IPS DF 19.7 (cell line): Measurements from ENCODE around the gene MBP.
"Not testable (repeated sequence)": the region's sequence is repeated elsewhere in the genome, so short reads cannot be mapped to it uniquely, and the experiment has no call there.

ENCODE experiments used
- DNase-seq: peaks from one replicate; pipeline ENCODE4 v3.0.0-alpha.2; 2013; ENCODE audit warnings: low read depth, low spot score

The MBP gene

DNA sequence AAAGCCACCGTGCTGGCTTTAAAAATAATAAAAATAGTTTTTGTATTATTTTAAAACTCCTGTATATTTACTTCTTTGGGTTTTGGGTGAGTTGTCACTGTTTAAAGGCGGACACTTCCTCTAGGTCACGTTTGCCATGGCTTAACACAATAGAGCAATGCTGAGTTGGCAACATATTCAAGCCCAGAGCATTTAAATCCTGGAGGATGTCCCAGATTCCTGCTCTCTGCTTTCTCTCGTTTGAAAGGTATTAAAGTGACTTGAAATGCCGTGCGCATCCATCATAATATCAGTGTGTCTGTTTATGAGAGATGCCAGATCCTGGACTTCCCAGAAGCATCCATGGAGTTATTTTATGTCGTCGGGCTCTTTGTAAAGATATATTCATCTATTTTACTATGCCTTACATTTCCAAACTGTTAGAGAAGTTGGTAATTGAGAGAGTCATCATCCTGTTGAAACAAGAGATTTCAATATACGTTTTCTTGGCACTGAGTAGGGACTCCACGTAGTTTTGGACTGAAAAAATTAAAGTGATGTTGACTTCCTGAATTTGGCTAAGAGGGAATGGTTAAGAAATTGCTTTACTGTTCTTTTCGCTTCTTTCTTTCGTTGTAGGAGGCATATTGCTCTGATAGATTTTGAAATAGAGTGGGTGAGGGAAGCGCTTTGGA, 159.6 kb downstream of the MBP start:
- no peak for DNase-seq

DNA sequence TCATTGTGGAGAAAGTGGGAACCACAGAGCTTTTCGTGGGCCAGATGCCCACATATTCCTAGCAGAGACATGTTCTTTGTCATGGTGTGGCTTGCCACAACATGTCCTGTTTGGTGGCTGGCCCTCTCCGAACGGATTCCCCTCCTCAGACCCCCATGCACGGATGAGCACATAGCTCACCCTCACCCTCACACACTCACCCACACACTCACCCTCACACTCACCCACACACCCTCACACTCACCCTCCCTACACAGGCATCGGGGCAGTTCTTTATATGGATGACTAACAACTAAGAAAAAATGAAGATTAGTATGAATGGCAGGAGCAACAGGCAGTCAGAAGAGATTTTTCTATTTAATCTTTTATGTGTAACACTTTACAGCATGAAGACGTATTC, 160.3 kb downstream of the MBP start:
- DNase-seq = no peak

DNA sequence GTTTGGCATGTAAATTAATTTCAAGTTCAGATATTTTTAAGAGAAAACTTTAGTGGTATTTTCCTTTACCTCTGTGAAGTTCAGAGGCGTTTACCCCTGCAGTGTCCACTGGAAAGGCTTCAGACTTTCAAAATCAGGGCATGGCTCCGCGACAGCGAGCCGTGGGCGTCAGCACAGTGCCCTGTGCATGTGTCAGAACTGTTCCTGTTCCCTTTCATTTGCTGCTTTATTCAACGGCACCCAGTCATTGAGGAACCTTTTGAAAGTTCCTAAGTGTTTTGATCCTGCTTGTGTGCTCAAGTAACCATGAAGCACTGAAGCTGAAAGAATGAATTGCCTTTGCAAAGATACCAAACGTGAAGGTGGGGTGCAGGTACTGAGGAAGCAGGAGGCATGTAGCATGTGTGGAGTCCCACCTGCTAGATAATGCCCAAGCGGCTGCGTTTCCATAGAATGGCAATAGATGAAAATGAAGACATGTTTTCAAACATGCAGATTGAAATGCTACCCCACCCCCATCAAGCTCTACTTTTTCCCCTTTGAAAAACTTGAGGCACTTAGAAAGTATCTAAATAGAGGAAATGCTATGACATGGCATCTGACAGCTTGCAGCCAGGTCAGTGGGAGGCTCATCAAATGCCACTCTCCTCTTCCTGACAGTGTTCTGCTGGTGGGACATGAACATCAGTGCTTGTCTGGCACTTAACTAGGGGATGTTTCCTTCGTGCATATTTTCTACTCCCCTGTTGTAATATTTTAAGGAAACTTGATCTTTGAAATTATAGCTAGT, 161.6 kb downstream of the MBP start:
- DNase-seq = no peak

DNA sequence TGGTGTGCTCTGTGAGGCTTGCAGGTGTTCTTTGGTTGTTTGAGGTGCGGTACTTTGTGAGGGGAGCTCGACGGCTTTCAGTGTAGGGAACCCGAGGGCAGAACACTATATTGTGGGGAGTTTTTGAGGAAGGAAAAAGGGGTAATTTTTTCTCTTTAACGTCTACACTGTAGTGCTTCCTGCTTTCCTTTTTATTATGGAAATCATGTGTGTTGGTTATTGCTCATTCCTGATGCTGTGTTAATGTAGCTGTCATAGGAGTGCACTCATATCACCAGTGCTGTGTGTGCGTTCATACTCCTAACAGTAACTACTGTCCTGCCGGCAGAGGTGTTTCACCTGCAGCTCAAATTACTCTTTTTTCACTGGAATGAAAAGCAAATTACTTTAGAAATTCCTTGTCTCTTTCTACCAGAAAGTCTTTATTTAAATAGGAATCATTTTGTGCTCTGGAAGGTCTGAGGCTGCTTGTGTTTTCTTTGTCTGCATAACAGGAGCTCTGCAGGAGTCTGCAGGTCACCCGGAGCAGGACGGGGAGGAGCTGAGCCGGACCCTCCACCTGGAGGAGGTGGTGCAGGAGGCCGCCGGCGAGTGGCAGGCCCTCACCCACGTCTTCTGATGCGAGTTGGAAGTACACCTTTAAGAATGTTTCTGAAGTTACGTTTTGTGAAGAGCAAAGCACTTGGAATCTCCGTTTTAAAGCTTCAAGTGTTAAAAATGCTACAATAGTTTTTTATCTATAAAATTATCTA, 164.7 kb downstream of the MBP start:
- DNase-seq = peak; percentile 78

DNA sequence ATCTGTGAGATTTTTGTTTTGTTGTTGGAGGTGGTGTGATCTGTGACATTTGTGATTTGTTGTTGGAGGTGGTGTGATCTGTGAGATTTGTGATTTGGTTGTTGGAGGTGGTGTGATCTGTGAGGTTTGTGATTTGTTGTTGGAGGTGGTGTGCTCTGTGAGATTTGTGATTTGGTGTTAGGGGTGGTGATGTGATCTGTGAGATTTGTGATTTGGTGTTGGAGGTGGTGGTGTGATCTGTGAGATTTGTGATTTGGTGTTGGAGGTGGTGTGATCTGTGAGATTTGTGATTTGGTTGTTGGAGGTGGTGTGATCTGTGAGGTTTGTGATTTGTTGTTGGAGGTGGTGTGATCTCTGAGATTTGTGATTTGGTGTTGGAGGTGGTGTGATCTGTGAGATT, 165.3 kb downstream of the MBP start:
- DNase-seq = not testable (repeated sequence)

DNA sequence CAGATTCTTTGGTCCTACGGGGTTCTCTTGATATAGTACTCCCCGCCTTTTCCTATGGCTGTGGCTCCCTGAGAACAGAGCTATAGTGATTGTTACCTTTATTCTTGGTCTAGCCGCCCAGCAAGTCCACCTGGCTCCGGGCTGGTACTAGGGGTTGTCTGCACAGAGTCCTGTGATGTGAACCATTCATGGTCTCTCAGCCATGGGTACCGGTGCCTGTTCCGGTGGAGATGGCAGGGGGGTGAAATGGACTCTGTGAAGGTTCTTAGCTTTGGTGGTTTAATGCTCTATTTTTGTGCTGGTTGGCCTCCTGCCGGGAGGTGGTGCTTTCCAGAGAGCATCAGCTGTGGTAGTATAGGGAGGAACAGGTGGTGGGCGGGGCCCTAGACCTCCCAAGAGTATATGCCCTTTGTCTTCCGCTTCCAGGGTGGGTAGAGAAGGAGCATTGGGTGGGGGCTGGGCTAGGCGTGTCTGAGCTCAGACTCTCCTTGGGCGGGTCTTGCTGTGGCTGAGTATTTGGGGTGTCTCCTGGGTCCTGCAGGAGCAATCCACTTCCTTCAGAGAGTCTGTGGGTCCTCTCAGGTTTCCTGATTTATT, 166.9 kb downstream of the MBP start:
- DNase-seq = not testable (repeated sequence)

DNA sequence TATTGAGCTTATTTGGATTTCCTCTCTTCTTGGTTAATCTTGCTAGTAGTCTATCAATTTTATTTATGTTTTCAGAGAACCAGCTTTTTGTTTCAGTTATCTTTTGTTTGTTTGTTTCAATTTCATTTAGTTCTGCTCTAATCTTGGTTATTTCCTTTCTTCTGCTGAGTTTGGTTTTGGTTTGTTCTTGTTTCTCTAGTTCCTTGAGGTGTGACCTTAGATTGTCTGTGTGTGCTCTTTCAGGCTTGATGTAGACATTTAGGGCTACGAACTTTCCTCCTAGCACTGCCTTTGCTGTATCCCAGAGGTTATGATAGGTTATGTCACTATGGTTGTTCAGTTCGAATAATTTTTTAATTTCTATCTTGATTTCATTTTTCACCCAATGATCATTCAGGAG, 168.6 kb downstream of the MBP start:
- no peak for DNase-seq

DNA sequence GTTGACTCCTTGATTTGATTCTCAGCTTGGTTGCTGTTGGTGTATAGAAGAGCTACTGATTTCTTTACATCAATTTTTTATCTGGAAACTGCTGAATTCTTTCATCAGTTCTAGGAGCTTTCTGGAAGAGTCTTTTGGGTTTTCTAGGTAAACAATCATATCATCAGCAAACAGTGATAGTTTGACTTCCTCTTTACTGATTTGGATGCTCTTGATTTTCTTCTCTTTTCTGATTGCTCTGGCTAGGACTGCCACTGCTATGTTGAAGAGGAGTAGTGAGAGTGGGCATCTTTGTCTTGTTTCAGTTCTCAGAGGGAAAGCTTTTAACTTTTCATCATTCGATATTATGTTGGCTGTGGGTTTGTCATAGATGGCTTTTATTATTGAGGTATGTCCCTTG, 169.7 kb downstream of the MBP start:
- no peak for DNase-seq

DNA sequence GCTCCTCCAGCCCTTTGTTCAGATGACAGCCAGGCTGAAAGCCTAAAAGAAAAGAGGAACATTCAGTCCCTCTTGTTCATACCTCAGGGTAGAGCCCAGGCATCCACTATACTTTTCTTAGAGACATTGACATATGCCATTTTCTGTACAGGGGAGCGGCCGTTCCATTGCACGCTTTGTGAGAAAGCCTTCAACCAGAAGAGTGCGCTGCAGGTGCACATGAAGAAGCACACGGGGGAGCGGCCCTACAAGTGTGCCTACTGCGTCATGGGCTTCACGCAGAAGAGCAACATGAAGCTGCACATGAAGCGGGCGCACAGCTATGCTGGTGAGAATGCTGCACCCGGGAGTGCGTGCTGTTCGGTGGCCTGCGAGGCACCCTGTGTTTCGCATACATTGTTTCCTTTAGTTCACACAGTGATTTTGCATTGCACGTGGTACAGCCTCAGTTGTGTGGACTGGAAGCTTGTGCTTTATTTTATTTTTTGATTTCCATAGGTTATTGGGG, 172.0 kb downstream of the MBP start:
- DNase-seq = no peak

DNA sequence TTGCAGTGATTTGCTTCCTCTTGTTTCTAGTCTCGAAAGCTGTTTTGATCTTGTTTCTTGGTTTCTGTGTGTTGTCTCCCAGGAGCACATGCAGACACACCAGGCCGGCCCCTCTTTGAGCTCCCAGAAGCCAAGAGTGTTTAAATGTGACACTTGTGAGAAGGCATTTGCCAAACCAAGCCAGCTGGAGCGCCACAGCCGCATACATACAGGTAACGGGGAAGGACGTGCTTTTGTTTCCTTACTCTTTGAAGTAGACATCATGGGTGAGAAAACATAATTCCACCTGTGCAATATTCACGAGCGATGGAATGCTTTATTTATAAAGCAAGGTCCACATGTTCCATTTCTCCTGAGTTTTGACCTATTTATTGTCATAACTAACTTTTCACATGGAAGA, 173.0 kb downstream of the MBP start:
- DNase-seq = no peak

DNA sequence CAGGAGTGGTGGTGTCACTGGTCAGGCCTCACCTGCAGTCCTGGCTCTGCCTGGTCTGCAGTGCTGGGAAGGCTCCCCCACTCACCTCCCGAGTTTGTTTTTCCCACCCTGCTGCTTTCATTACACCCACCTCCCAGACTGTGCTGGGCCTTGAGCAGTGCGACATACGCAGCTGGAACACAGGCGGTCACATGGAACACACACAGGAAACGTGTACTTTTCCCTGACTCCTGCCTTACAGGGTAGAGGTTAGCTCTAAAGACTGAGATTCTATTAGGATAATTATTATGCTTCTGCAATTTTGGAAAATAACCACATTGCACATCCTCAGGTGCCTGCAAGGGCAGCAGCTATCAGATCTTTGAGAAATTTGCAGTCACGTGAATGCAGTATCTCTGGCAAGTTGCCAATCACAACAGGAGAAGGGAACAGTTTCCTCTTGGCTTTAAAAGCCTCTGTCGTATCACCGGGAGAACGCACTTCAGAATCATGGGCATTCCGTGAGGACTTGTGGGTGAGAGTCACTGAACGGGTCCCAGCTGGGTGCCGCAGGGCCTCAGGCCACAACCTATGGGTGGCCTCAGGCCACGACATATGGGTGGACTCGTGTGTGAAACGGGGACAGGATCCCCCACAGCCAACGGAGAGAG, 173.8 kb downstream of the MBP start:
- no peak for DNase-seq

DNA sequence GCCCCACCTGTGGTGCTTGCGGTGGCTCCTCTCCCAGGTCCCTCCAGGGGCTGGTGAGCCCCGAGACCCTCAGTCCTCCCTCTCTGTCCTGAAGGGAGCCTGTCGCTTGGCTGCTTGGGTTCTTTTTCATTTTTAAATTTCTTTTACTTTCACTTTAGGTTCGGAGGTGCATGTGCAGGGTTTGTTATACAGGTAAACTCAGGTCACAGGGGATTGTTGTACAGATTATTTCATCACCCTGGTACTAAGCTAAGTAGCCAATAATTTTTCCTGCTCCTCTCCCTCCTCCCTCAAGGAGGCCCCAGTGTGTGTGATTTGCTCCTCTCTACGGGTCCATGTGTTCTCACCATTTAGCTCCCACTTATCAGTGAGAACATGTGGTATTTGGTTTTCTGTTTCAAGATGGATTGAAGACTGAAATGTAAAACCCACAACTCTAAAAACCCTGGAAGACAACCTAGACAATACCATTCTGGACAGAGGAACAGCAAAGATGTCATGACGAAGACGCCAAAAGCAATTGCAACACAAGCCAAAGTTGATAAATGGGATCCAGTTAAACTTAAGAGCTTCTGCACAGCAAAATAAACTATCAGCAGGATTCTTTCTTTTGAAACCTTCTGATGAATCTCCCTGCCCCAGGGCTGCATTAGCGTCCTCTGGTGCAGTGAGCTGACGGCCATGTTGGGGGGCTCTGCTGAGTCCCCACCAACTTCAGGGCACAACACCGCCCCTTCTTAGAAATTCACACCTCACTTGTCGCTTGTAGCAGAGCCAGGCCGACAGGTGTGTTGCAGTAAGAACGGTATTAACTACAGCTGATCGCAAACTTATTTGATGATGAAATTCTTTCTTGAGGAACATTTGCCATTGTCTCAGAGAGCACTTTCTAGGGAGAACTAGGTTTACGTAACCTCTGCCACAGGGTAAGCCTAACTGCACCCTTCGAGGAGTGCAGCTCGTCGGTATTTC, 174.9 kb downstream of the MBP start:
- no peak for DNase-seq

DNA sequence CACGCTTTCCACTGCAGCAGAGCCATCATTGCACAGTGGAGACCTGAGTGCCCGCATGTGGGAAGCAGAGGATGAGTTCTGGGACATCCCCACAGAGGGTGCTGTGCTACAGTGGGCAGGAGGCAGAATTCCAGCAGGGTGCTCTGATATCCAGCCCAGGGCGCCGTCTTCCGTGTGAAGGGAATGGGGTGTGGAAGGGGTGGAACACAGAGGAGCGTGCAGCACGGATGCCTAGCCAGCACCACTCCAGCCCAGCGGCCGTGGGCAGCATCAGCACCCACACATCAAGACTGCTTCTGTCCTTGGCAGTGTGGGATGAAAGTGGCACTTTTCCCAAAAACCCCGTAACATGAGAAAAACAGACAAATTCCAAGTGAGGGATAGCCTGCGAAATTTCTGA, 175.9 kb downstream of the MBP start:
- DNase-seq = no peak

DNA sequence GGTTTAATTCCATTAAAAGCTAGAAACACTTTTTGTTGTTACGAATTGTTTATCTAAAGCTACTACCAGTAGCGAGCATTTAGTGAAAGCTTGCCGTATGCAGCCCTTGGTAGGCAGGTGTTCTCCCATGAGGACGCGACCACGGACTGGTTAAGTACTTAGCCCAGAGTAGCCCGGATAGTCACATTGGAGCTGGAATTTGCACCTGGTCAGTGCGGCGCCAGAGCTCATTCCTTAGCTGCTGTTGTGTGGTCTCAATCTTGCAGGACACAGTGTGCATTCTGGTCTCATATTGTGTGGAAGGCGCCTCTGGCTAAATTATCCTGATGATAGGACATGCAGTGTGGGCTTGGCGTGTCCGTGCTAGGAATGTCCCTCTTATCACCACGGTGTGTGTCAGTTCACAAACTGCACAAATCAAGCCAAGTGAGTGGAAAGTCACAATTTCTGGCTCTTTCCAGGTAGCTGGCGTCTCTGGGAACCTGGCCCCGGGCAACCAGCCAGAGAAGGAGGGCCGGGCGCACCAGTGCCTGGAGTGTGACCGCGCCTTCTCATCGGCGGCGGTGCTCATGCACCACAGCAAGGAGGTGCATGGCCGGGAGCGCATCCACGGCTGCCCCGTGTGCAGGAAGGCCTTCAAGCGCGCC, 176.9 kb downstream of the MBP start:
- DNase-seq = no peak

DNA sequence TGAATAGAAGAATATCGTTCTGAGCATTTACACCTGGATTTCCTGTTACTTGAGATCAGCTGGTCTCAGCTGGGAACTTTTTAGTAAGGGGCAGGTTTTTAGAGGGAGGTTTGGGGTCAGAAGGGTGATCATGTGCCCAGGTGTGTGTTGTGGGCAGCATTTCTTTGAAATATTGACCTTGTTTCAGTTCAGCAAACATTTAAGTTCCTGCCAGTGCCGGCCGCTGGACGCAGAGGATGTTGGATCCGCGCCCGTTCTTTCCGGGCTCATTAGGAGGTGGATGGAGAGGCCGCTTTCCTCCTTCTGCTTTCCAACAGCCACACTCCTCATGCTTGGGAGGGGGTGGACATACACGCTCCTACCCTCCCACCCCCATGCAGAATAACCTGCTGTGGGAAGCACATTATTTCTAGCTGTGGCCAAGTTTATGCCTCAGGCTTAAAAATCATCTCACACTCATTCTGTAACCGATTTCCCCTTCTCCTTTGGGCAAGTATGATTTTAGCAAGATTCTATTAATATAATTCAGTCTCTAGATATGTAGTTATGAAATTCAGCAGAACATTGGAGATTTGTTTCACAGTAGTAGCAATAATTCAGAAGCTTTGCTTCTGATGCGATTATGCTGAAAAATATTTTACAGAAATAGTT, 178.9 kb downstream of the MBP start:
- no peak for DNase-seq

DNA sequence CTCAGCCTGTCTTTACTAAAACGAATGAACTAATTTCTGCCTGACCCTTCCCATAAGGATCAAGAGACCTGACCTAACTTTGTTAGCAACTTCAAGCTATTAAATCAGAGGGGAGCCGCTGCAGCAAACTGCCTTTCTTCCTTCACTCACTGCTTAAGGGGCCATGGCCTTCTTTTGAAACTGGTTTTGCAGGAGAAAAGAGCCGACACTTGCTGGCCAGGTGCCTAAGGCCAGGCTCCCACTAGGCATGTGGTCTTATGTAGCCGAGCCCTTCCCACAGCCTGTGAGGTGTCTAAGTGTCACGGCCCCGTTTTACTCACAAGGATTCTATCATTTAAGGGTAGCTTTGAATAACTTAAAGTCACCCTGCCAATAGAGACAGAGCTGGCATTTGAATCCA, 179.4 kb downstream of the MBP start:
- no peak for DNase-seq

DNA sequence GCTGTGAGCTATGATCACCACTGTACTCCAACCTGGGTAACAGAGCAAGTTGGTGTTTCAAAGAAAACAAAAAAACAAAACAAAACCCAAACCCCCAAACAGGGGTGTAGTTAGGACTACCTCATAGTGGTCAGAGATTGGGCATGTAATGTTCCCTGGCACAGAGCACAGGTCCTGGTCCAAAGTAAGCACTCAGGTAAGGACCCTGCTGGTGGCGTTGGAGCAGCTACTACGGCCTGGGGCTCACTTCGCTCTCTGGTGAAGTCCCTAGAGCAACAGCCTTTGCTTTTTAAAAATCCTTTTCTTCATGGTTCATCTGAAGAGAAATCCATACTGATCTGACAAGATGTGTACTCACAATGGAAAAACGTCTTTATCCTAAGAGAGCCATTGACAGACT, 179.8 kb downstream of the MBP start:
- no peak for DNase-seq

DNA sequence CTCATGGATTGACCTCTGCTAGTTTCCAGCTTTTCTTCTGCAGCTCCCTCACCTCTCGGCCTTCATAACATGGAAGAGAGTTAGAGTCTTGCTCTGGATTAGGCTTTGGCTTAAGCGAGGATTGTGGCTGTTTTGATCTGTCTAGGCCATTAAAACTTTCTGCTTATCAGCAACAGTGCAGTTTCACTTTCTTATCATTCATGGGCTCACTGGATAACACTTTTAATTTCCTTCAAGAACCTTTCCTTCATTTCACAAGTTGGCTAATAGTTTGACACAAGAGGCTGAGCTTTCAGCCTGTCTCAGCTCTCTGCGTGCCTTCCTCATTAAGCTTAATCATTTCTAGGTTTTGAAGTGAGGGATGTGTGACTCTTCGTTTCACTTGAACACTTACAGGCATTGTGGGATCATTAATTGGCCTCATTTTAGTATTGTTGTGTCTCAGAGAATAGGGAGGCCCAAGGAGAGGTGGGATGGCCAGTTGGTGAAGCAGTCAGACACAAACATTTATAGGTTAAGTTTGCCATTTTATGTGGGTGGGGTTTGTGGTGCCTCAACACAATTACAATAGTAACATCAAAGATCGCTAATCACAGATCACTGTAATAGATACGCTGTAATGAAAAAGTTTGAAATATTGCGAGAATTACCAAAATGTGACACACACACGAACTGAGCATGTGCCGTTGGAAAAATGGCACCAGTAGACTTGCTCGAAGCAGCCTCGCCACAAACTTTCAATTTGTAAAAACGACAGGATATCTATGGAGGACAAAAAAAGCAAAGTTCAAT, 180.9 kb downstream of the MBP start:
- DNase-seq = no peak

DNA sequence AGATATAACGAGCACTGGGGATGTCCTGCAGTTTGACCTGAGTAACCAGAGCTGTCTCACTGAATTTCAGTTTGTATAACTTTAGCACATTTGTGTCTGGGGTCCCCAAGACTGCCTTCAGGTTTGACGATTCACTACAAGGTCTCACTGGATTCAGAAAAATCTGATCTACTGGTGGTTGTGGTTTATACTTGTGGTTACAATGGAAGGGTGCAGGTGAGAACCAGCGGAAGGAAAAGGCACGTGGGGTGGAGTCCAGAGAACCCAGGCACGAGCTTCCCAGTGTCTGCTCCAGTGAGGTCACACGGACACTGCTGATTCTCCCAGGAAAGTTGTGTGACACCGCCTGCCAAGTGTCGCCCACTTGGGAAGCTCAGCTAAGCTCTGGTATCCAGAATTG, 184.2 kb downstream of the MBP start:
- DNase-seq = no peak
